HG02759 (cell line): ENCODE results near the gene KIF20B.
A peak's percentile ranks its signal among the peaks of the same experiment; 100 is the strongest.

Experiments
- ATAC-seq: cut with Tn5 transposase; IDR thresholded peaks from one replicate; pipeline ENCODE4 v1.9.1; 2021; ENCODE audit warnings: mild to moderate bottlenecking, moderate library complexity; ENCODE audit not compliant: unreplicated experiment

Gene KIF20B

GRCh38 chr10:89683883-89684282 is 17.5 kb upstream of the KIF20B start:
- ATAC-seq = no peak

DNA sequence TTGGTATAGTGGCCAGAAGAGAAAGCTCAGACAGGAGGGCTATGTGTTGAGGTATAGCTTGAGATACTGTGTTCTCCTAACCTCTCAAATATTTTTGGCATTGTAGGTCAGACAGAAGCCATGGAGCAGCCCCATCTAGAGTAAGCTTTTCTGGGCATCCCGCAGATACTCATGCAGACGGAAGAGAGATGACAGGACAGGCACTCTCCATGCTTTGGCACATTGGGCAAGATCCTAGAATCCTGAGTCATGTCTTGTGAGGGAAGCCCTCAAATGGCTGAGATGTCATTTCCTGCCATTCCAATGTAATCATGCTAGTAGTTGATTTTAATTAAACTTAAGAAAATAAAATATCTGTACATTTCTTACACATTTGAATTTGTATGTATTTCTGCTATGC is 16.8 kb upstream of the KIF20B start:
- ATAC-seq = no peak

GRCh38 chr10:89685936-89686335 is 15.5 kb upstream of the KIF20B start:
- ATAC-seq = no peak

- ATAC-seq = no peak
Measured at GRCh38 chr10:89690027-89690426, 11.4 kb upstream of the KIF20B start.

- no peak for ATAC-seq
Measured at GRCh38 chr10:89692416-89692815, 9.0 kb upstream of the KIF20B start.

DNA sequence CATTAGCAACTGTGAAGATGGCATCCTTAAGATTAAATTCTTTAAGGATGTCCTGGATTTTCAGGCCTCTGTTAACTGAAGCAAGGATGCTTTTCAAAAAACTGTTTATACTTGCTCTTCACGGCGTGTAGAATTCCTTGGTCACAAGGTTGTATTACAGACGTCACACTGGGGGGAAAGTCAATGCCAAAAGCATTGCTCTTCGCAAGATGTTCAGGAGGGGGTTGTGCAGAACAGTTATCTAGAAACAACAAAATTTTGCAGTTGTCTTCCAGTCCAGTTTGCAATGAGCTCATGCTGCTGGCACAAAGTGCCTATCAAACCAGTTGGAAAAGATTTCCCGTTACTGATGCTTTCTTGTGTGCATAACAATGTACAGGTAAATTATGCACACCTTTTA is 8.2 kb upstream of the KIF20B start:
- no peak for ATAC-seq

DNA sequence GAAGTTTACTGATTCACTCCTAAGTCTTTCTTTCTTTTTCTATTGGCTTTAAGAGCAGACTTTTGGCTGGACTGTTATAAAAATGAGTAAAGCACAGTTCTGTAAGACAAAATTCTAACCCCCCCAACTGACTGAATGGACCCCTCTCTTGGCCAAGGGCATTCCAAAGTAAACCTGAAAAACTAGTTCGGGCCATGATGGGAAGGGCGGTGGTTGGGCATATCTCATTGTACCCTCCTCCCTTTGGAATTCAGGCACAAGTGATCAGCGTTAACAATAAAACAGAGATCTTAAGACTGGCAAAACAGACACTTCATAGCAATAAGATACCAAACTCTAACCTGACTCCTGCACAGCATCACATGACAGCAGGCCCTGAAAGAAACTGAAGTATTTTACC is 6.1 kb upstream of the KIF20B start:
- no peak for ATAC-seq

DNA sequence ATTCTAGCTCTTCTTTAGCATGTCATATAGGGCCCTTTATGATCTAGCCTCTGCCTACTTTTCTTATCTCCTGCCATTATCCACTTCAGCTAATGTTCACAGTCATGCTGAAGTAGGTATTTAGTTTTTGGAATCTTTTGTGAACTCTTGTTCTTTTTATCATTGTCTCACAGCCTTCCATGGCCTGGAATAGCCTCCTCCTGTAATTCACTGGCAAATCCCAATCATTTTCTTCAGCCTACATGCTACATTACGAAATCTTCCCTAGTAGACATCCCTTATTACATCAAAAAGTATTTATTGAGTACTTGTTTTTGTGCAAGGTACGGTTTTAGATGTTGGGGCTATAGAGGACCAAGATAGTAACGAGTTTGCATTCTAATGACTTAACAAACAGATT is 3.4 kb upstream of the KIF20B start:
- ATAC-seq = no peak

- no peak for ATAC-seq
Measured at GRCh38 chr10:89699581-89700064, 1.8 kb upstream of the KIF20B start.

DNA sequence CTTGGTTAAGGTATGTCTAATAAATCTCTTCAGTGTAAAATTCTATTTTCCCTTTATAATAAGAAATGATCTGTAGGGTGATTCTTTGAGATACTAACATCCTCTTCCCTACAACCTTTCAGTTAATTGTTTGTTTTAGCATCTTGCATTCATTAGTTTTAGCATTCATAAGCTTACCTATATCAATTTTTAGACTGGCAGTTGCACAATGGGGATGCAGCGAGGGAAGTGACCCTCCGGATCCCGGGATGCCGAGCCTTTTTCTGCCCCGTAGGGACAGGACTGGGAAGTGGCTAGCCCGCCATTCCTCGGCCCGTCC is 508 bp upstream of the KIF20B start:
- no peak for ATAC-seq

- no peak for ATAC-seq
Measured at GRCh38 chr10:89702121-89702480, 711 bp downstream of the KIF20B start.

- ATAC-seq = no peak
Measured at GRCh38 chr10:89705466-89705865, 4.1 kb downstream of the KIF20B start.

DNA sequence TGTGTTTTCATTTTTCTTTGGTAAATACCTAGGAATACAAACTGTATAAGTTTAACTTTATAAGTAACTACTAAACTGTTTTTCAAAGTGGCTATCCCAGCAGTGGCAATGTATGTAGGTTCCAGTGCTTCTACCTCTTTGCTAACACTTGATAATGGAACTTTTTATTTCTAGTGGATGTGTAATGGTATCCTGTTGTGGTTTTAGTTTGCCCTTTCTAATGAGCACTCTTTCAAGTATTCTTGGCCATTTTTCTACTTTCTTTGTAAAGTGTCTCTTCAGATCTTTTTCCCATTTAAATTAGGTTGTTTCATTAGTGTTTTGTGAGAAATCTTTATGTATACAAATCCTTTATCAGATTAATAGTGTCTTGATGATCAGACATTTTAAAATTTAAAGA is 4.6 kb downstream of the KIF20B start:
- no peak for ATAC-seq

DNA sequence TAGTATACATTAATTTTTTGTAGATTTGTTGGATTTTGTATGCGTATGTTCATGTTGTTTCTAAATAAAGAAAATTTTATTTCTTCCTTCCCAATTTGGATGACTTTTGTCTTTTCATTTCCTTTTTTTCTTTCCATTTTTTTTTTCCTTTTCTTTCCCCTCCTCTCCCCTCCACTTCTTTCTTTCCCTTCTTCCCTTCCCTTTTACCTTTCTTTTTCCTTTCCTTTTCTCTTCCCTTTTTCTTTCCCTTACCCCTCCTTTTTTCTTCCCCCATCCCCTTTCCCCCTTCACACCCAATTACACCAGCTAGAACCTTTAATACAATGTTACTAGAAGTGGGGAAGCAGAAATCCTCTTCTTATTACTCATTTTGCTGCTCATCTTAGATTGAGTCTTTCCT is 6.0 kb downstream of the KIF20B start:
- ATAC-seq = no peak

DNA sequence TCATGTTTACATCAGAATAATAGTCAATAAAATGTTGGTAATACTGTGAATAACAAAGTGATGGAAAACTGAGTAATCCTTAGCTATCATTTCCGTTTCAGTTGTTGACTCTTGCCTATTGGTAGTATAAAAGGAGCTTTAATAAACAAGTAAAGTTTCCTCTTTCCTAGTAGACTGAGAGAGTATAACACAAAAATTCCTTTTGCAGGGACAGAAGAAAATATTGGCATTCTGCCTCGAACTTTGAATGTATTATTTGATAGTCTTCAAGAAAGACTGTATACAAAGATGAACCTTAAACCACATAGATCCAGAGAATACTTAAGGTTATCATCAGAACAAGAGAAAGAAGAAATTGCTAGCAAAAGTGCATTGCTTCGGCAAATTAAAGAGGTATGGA is 9.4 kb downstream of the KIF20B start:
- ATAC-seq = no peak

DNA sequence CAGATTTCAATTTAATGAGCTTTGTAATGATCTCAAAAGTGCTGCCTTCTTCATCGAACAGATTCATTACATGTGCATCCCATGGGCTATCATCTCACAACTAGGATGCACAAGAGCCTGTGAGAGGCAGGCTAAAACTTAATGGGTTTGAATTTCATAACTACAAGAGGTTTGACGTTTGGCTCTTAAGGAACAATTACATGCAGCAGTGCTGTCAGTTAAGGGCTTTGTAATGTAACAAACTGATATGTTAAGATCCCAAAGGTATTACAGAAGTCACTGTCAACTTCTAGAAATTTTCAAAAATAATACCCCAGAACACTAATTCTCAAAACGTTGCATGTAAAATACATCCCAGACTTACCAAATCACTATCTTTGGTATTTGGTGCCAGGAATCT is 33.2 kb downstream of the KIF20B start:
- ATAC-seq = no peak

- ATAC-seq = peak; percentile 87
Measured at GRCh38 chr10:89738551-89739209, 37.3 kb downstream of the KIF20B start.

GRCh38 chr10:89741126-89741762 is 39.9 kb downstream of the KIF20B start:
- no peak for ATAC-seq

GRCh38 chr10:89744026-89744425 is 42.6 kb downstream of the KIF20B start:
- no peak for ATAC-seq

GRCh38 chr10:89745903-89746302 is 44.5 kb downstream of the KIF20B start:
- ATAC-seq = no peak

DNA sequence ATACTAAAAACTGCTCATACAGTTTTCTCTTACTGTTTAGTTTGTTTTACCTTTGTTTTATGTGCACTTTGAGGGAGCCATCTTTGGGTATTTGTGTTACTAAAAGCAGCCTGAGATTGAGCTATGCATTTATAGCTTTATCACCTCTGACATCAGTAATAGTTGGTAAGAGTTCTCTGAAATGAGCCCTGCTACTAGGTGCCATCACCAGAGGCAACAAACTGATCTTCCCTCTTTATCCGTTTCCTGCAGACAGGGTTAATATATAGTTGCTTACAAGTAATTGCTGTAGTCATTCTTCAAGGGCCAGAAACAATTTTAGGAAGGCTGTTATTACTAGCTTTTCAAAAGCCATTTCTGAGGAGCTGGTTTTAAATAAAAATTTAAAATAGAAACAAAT is 49.1 kb downstream of the KIF20B start:
- ATAC-seq = no peak

- no peak for ATAC-seq
Measured at GRCh38 chr10:89755374-89755773, 54.0 kb downstream of the KIF20B start.

DNA sequence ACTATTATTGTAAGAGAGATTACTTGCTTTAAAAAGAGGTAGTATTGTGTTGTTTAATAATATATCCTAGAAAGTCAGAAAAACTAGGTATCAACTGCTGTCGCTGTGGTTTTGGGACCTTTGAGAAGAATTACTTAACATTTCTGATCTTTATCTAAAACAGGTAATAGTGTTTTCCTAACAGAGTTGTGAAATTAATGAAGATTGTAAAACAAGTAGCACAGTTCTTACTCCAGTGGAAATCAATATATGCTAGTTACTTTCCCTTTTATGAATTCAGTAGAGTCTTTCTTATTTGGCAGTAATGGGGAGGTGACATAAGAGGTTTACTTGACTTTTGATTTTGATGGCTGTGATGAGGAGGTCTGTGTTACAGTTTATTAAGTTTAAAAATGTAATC is 58.1 kb downstream of the KIF20B start:
- no peak for ATAC-seq
